HepG2 (cell line): ENCODE results near the gene PKP4. TPM values are rescaled to one million over a fixed set of nuclear protein-coding genes. Genes with fewer than 3 reads are reported as not detected.

Experiments
- ATAC-seq: fragments of 200-7000 bp; cut with Tn5 transposase; 3 replicates; pipeline ENCODE4 v1.9.1; 2020; ENCODE audit warnings: mild to moderate bottlenecking, moderate library complexity
- BruUV-seq: library from RNA; stranded (reverse); fragments of 400-500 nt; replicated peaks from 2 replicates; lab custom pipeline; 2021; lab: Mats Ljungman, UMichigan
- CTCF ChIA-PET: fragments of 300-600 bp; formaldehyde crosslinking; extraction: SDS; loops from one replicate; lab custom pipeline; 2021; ENCODE audit warnings: low total read pairs, inconsistent platforms, low intra/inter-chr PET ratio; lab: Yijun Ruan, JAX
- POLR2A ChIA-PET: fragments of 350-600 bp; sonication (Branson Sonifier 250); formaldehyde crosslinking; loops from one replicate; lab custom pipeline; 2020; ENCODE audit warnings: antibody characterized with exemption, inconsistent platforms; lab: Yijun Ruan, JAX
- DNase-seq: peaks from one replicate; pipeline ENCODE4 v3.0.0-alpha.2; 2015; ENCODE audit warnings: low spot score
- FAIRE-seq: peaks from 3 replicates; lab custom pipeline; 2011; peaks lifted over from hg19 to GRCh38; lab: Jason Lieb, UNC
- H2AFZ ChIP-seq: one replicate; pipeline ENCODE4 v1.6.1; 2011; ENCODE audit warnings: low read length, inconsistent platforms
- H3K27ac ChIP-seq: fragments of 300-600 bp; 3 replicates; pipeline ENCODE4 v1.8.0; 2011; ENCODE audit warnings: mixed run types, mild to moderate bottlenecking, mixed read lengths, low read length, inconsistent platforms; ENCODE audit not compliant: insufficient read depth; ENCODE audit errors: extremely low read length
- H3K27me3 ChIP-seq, 2 experiments: fragments of 200-600 bp in 1 of 2; 2 replicates in 1 of 2; 3 replicates in 1 of 2; pipeline versions ENCODE4 v1.6.0 to v1.8.0; 2011; ENCODE audit warnings: low read length in 2 of 2, mild to moderate bottlenecking in 2 of 2, moderate library complexity in 2 of 2, inconsistent platforms in 1 of 2; ENCODE audit not compliant: insufficient read depth in 2 of 2, control insufficient read depth in 1 of 2
- H3K36me3 ChIP-seq, 2 experiments: fragments of 200-600 bp in 1 of 2; replicated peaks in 1 of 2; 2 replicates in 1 of 2; 3 replicates in 1 of 2; pipeline versions ENCODE4 v1.5.1 to v1.8.0; 2011; ENCODE audit warnings: low read length in 2 of 2, inconsistent platforms in 1 of 2; ENCODE audit not compliant: insufficient read depth in 2 of 2, control insufficient read depth in 1 of 2
- H3K4me1 ChIP-seq: 2 replicates; pipeline ENCODE4 v1.5.1; 2012; ENCODE audit warnings: low read length, inconsistent platforms; ENCODE audit not compliant: insufficient read depth
- H3K4me2 ChIP-seq: 2 replicates; pipeline ENCODE4 v1.6.0; 2011; ENCODE audit warnings: low read depth, low read length, inconsistent platforms
- H3K4me3 ChIP-seq, 3 experiments: fragments of 200-600 bp in 1 of 3; sonication (generic), shearing (Covaris generic) in 1 of 3; replicated peaks in 1 of 3; 2 replicates each; pipeline ENCODE4 v1.5.1; 2011 to 2016; ENCODE audit warnings: low read length in 3 of 3, inconsistent platforms in 2 of 3, low read depth in 2 of 3, mild to moderate bottlenecking in 2 of 3, control low read depth in 1 of 3, mixed read lengths in 1 of 3; ENCODE audit not compliant: insufficient read depth in 1 of 3
- H3K79me2 ChIP-seq: one replicate; pipeline ENCODE4 v1.6.1; 2011; ENCODE audit warnings: low read length, inconsistent platforms; ENCODE audit not compliant: insufficient read depth
- H3K9ac ChIP-seq: 2 replicates; pipeline ENCODE4 v1.6.0; 2011; ENCODE audit warnings: mild to moderate bottlenecking, low read depth, low read length, inconsistent platforms; ENCODE audit not compliant: insufficient read depth
- H3K9me3 ChIP-seq: 2 replicates; pipeline ENCODE4 v1.5.1; 2012; ENCODE audit warnings: mild to moderate bottlenecking, low read length
- H4K20me1 ChIP-seq: 2 replicates; pipeline ENCODE4 v1.6.0; 2011; ENCODE audit warnings: inconsistent platforms, mild to moderate bottlenecking, low read length, moderate library complexity; ENCODE audit not compliant: insufficient read depth
- GATAD1 ChIP-seq: IDR thresholded peaks from 2 replicates; pipeline ENCODE4 v1.6.1; 2016; ENCODE audit warnings: missing genetic modification reagents, missing compliant biosample characterization
- HDAC6 ChIP-seq: fragments of 200-600 bp; sonication (generic); IDR thresholded peaks from 2 replicates; pipeline ENCODE4 v1.7.0; 2017; ENCODE audit warnings: mild to moderate bottlenecking, antibody characterized with exemption, low read length, low read depth
- JDP2 ChIP-seq: sonication (generic); formaldehyde crosslinking; IDR thresholded peaks from 2 replicates; pipeline ENCODE4 v1.8.1; 2022; ENCODE audit warnings: missing genetic modification reagents, borderline replicate concordance
- KDM1A ChIP-seq: IDR thresholded peaks from 2 replicates; pipeline ENCODE4 v1.6.1; 2016; ENCODE audit warnings: missing compliant biosample characterization
- MBD4 ChIP-seq: IDR thresholded peaks from 2 replicates; pipeline ENCODE4 v1.6.1; 2012; ENCODE audit warnings: low read length, inconsistent platforms, borderline replicate concordance
- NKX3-1 ChIP-seq: sonication (generic); formaldehyde crosslinking; IDR thresholded peaks from 2 replicates; pipeline ENCODE4 v1.5.0; 2020; ENCODE audit warnings: missing genetic modification reagents
- PCBP2 ChIP-seq: fragments of 200-400 bp; formaldehyde crosslinking; optimal IDR thresholded peaks from 2 replicates; pipeline ENCODE3; 2018; ENCODE audit warnings: low read length, low read depth; ENCODE audit not compliant: poor library complexity, severe bottlenecking
- SMAD3 ChIP-seq: sonication (generic); formaldehyde crosslinking; IDR thresholded peaks from 2 replicates; pipeline ENCODE4 v1.4.0; 2020; ENCODE audit warnings: missing genetic modification reagents
- ZFX ChIP-seq: sonication (generic); formaldehyde crosslinking; IDR thresholded peaks from 2 replicates; pipeline ENCODE4 v1.4.0; 2020; ENCODE audit warnings: mild to moderate bottlenecking, low read depth, missing genetic modification reagents, moderate library complexity
- ZNF496 ChIP-seq: sonication (generic); formaldehyde crosslinking; IDR thresholded peaks from 2 replicates; pipeline ENCODE4 v1.8.1; 2023; ENCODE audit warnings: mild to moderate bottlenecking, moderate library complexity, missing genetic modification reagents; ENCODE audit not compliant: insufficient replicate concordance
- ZNF543 ChIP-seq: sonication (generic); formaldehyde crosslinking; IDR thresholded peaks from 2 replicates; pipeline ENCODE4 v1.4.0; 2020; ENCODE audit warnings: mild to moderate bottlenecking, missing genetic modification reagents
- ZNF747 ChIP-seq: sonication (generic); formaldehyde crosslinking; IDR thresholded peaks from 2 replicates; pipeline ENCODE4 v1.8.1; 2023; ENCODE audit warnings: missing genetic modification reagents, mild to moderate bottlenecking, borderline replicate concordance
- WGBS: methylation state at CpG from one replicate; pipeline ENCODE4 v1.1.6; 2017; ENCODE audit warnings: low lambda C conversion rate; 5-methylcytosine and 5-hydroxymethylcytosine counted together
- in situ Hi-C: cut with HindIII; loops from 2 replicates; pipeline ENCODE4 v1.10.0; 2017; ENCODE audit warnings: low pct_unique_long_range_greater_than_20kb; ENCODE audit not compliant: extremely low pct_ligation_motif_present
- intact Hi-C: fragments of 100-400 bp; cut with micrococcal nuclease; formaldehyde crosslinking; loops from one replicate; pipeline ENCODE4 v1.10.0; 2022; ENCODE audit not compliant: unreplicated experiment
- polyA plus RNA-seq, 8 experiments: library from polyadenylated mRNA; depleted of rRNA in 3 of 8; stranded (reverse) in 7 of 8; unstranded in 1 of 8; fragments of >200 nt; fragmentation: Illumina TruSeq in 4 of 8; extraction: Trizol in 4 of 8; gene quantifications; 2 replicates each; pipeline versions ENCODE4 v1.2.1 to v1.2.3, GENCODE V29; 2011 to 2016; ENCODE audit warnings: low read depth in 4 of 8, missing spikeins in 1 of 8, mixed read lengths in 1 of 8; ENCODE audit not compliant: insufficient read depth in 1 of 8
- total RNA-seq, 5 experiments: library from RNA; depleted of rRNA; stranded (reverse); fragments of >200 nt; fragmentation: Illumina TruSeq; extraction: Trizol; gene quantifications; 2 replicates each; pipeline ENCODE4 v1.2.3, GENCODE V29; 2016; ENCODE audit warnings: low read depth in 1 of 5
- TF ChIP-seq, protein P1 (sequence below): sonication (generic); formaldehyde crosslinking; IDR thresholded peaks from 2 replicates; pipeline ENCODE4 v1.5.0; 2020; ENCODE audit warnings: missing genetic modification reagents

The PKP4 gene
- total and polyA plus RNA-seq, 2 of the 13 experiments (the other 11 are each of a cell fraction or from before 2014, with no cell fraction given): 80.9 to 90.5 TPM

DNA sequence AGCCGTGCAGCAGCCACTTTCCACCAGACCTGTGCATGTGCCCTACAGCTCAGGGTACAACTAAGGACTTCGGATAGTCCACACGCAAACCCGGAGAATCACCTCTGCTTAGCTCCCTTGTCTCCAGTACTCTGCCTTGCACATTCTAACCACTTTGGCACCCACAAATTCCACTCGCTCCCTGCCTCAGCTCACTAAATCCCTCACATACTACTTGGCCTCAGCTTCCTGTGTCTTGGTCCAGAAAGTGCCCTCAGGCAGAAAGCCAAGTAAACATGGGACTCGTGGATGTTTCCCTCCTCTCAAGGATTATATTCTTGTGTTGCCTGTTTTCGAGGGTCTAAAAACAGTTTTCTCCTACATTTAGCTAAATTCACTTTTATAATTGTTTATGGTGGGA, 180.6 kb downstream of the PKP4 start (continued):
- TF ChIP-seq ZFX (CRISPR knock-in tag): no peak
- TF ChIP-seq NKX3-1 (CRISPR knock-in tag): no peak
- TF ChIP-seq ZNF747 (CRISPR knock-in tag): no peak

DNA sequence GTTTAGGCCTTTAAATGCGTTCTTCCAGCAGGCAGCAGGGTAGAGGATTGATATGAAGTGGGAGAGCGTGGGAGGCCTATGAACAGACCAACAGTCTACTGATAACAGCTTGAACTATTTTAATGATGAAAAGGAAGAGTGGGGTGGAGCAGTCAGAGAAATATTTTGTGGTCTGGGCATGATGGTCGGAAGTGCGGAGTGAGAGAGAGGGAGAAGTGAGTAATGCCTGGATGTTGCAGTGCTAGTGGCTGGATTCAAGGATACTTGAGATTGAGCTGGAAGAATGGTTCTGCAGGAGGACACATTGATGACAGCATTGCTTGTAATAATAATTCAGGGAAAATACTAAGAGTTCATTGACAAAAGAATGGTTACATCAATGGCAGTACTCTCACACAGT, 187.4 kb downstream of the PKP4 start:
- in situ Hi-C loops: no loop called here
- TF ChIP-seq KDM1A (CRISPR knock-in tag): no peak
- no peak for TF ChIP-seq HDAC6
- no peak for TF ChIP-seq MBD4
- no peak for TF ChIP-seq ZNF543
- TF ChIP-seq GATAD1 (CRISPR knock-in tag): no peak
- TF ChIP-seq SMAD3: no peak
- no peak for TF ChIP-seq JDP2
- TF ChIP-seq, protein P1, sequence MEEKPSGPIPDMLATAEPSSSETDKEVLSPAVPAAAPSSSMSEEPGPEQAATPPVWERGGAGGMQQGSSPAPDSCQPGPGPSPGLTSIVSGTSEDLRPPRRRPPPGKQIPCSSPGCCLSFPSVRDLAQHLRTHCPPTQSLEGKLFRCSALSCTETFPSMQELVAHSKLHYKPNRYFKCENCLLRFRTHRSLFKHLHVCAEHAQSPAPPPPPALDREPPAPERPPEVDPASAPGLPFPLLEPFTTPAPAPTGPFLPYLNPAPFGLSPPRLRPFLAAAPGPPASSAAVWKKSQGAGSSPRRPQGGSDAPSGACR (CRISPR knock-in tag): no peak
- TF ChIP-seq ZNF496 (CRISPR knock-in tag): no peak
- TF ChIP-seq PCBP2: no peak
- 74% methylated on average over 4 of the region's 4 CpGs for WGBS
- no peaks in the 10 kb centered on the region for H3K4me1 ChIP-seq
- POLR2A ChIA-PET: no interaction called here
- DNase-seq (no peak), FAIRE-seq (no peak), ATAC-seq (no peak)
- H3K79me2 ChIP-seq: no peaks in the 10 kb centered on the region
- H3K9ac ChIP-seq: no peak overlapping the region
- H3K9me3 ChIP-seq: no peaks in the 10 kb centered on the region
- peaks cover 10 to 38% of the 10 kb centered on the region in 2 experiments; a peak in 4 of 5 replicates for H3K36me3 ChIP-seq
- H4K20me1 ChIP-seq: no peaks in the 10 kb centered on the region
- no TSS peak for BruUV-seq
- H2AFZ ChIP-seq: no peak overlapping the region
- no peak overlapping the region for H3K4me2 ChIP-seq
- intact Hi-C loops: no loop called here
- H3K4me3 ChIP-seq: no peak overlapping the region
- no peaks in the 10 kb centered on the region for H3K27me3 ChIP-seq
- no peak overlapping the region for H3K27ac ChIP-seq
- CTCF ChIA-PET: no interaction called here
